Fibroblast of villous mesenchyme (primary cell): Measurements from ENCODE around the gene WHRN. TPM values are rescaled to one million over a fixed set of nuclear protein-coding genes. Genes with fewer than 3 reads are reported as not detected.

ENCODE experiments used
- DNase-seq: peaks from one replicate; pipeline ENCODE4 v3.0.0-alpha.2; 2010; ENCODE audit warnings: low read depth
- H3K4me3 ChIP-seq: 2 replicates; pipeline ENCODE4 v1.5.1; 2011; ENCODE audit warnings: low read depth, mild to moderate bottlenecking, low read length
- CTCF ChIP-seq: IDR thresholded peaks from 2 replicates; pipeline ENCODE4 v1.5.1; 2012; ENCODE audit warnings: low read depth, mild to moderate bottlenecking, low read length; ENCODE audit not compliant: insufficient read depth
- total RNA-seq: library from RNA; depleted of rRNA; stranded (reverse); fragments of >200 nt; gene quantifications from 2 replicates; pipeline ENCODE4 v1.2.3, GENCODE V29; 2012

The WHRN gene
- total RNA-seq, 1 donor: 1.3 TPM

GRCh38 chr9:114515528-114515927 lies 10.3 kb upstream of the WHRN start:
- DNase-seq: no peak
- TF ChIP-seq CTCF: no peak
- no peak overlapping the region for H3K4me3 ChIP-seq

GRCh38 chr9:114513959-114514267 lies 8.6 kb upstream of the WHRN start:
- no peak for TF ChIP-seq CTCF
- DNase-seq: no peak
- H3K4me3 ChIP-seq: no peak overlapping the region

- DNase-seq: no peak
- H3K4me3 ChIP-seq: no peak overlapping the region
- no peak for TF ChIP-seq CTCF
Measured at GRCh38 chr9:114513055-114513958, 8.0 kb upstream of the WHRN start.

- H3K4me3 ChIP-seq: no peak overlapping the region
- TF ChIP-seq CTCF: no peak
- no peak for DNase-seq
Measured at GRCh38 chr9:114511978-114512874, 7.0 kb upstream of the WHRN start.

GRCh38 chr9:114507726-114508125 lies 2.5 kb upstream of the WHRN start:
- TF ChIP-seq CTCF: peak; percentile 33
- H3K4me3 ChIP-seq: no peak overlapping the region
- no peak for DNase-seq

- TF ChIP-seq CTCF: no peak
- no peak for DNase-seq
- peak overlapping the region; percentile 68 for H3K4me3 ChIP-seq
Measured at GRCh38 chr9:114506082-114506390, 763 bp upstream of the WHRN start.
